Measurements from ENCODE around the gene MMP2.

Gene MMP2

GRCh38 chr16:55534756-55535155, 55.8 kb downstream of the MMP2 start:
- TF ChIP-seq CTCF (conservative IDR thresholded peaks at IDR 0.05) = no peak

DNA sequence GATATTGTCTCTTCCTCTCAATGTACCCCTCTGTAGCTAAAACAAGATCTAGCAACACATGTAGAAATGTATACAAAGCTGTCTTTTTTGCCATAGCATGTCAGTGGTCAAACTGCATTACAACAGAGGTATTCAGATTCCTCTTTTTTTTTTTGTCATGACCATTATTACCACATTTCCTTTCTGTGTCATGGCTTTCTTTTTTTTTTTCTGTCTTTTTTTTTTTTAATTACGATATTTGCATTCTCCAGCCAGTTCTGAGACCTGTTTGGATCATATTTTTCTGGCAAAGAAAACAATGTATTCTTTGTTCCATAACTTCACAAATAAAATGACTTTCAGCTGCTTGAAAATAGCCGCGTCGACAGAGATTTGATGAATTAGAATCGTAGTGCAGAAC, 60.1 kb downstream of the MMP2 start:
- TF ChIP-seq ZFX (IDR thresholded peaks at IDR 0.05) (no peak), CTCF (conservative IDR thresholded peaks at IDR 0.05) (no peak)
- no peak overlapping the region for H3K27ac ChIP-seq

More at GRCh38 chr16:55534756-55535155, 55.8 kb downstream of the MMP2 start:
- no peak overlapping the region for H3K27ac ChIP-seq

GRCh38 chr16:55539488-55539887, 60.5 kb downstream of the MMP2 start:
- H3K27ac ChIP-seq = no peak overlapping the region

GRCh38 chr16:55540221-55540620, 61.2 kb downstream of the MMP2 start:
- H3K27ac ChIP-seq = no peak overlapping the region
- TF ChIP-seq ZFX (IDR thresholded peaks at IDR 0.05) = no peak
- no peak for TF ChIP-seq CTCF (conservative IDR thresholded peaks at IDR 0.05)

More at GRCh38 chr16:55539488-55539887, 60.5 kb downstream of the MMP2 start:
- no peak for TF ChIP-seq ZFX (IDR thresholded peaks at IDR 0.05)
- TF ChIP-seq CTCF (conservative IDR thresholded peaks at IDR 0.05) = no peak

GRCh38 chr16:55542459-55543082, 63.6 kb downstream of the MMP2 start:
- TF ChIP-seq ZFX (IDR thresholded peaks at IDR 0.05) (no peak), CTCF (conservative IDR thresholded peaks at IDR 0.05) (no peak)
- H3K27ac ChIP-seq = no peak overlapping the region

DNA sequence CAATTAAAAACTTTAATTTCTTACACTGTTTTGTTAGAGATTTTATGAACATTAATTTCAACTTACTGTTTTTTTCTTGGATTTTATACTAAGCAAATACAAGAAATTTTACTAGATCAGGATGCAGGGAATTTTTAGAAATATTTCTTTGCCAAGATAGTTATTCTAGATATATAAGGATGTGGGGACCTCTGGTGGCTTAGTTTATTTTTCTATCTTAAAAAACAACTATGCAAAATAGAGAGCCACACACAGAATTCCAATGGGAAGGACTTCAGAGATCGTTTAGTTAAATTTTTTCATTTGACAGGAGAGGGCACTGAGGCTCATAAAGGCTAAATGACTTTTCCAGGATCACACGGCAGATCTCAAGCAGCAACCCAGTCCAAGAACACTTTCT, 64.5 kb downstream of the MMP2 start:
- no peak overlapping the region for H3K27ac ChIP-seq
- TF ChIP-seq CTCF (conservative IDR thresholded peaks at IDR 0.05) = peak; percentile 47
- TF ChIP-seq ZFX (IDR thresholded peaks at IDR 0.05) = no peak

DNA sequence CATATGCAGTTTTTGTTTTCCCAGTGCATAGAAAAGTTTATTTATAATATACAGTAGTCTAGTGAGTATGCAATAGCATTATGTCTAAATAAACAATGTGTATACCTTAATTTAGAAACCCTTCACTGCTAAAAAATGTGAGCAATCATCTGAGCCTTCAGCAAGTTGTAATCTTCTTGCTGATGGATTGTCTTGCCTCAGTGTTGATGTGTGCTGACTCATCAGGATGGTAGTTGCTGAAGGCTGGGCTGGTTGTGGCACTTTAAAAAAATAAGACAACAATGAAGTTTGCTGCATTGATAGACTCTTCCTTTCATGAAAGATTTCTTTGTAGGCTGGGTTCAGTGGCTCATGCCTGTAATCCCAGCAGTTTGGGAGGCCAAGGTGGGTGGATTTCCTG, 73.6 kb downstream of the MMP2 start:
- no peak for TF ChIP-seq ZFX (IDR thresholded peaks at IDR 0.05)
- TF ChIP-seq CTCF (conservative IDR thresholded peaks at IDR 0.05) = no peak

More for the DNA sequence above, 73.6 kb downstream of the MMP2 start:
- H3K27ac ChIP-seq = no peak overlapping the region

All from C4-2B (cell line).